HepG2 (cell line): ENCODE measurements around the gene BEST2. TPM values are rescaled to one million over a fixed set of nuclear protein-coding genes. Genes with fewer than 3 reads are reported as not detected.

Experiments used
- ATF7-NPFF ChIP-seq: sonication (generic); formaldehyde crosslinking; IDR thresholded peaks from 2 replicates; pipeline ENCODE4 v1.8.1; 2023; ENCODE audit warnings: mild to moderate bottlenecking, low read depth, missing genetic modification reagents, moderate library complexity
- ATRX ChIP-seq: sonication (generic); formaldehyde crosslinking; IDR thresholded peaks from 2 replicates; pipeline ENCODE4 v1.4.0; 2020; ENCODE audit warnings: missing genetic modification reagents, borderline replicate concordance
- CBFB ChIP-seq: sonication (generic); formaldehyde crosslinking; IDR thresholded peaks from 2 replicates; pipeline ENCODE4 v1.4.0; 2020; ENCODE audit warnings: missing genetic modification reagents
- ELF3 ChIP-seq: IDR thresholded peaks from 2 replicates; pipeline ENCODE4 v1.6.1; 2016; ENCODE audit warnings: missing genetic modification reagents, missing compliant biosample characterization
- ESRRA ChIP-seq: sonication (generic); formaldehyde crosslinking; IDR thresholded peaks from 2 replicates; pipeline ENCODE4 v1.5.1; 2020; ENCODE audit warnings: mild to moderate bottlenecking, low read depth, missing genetic modification reagents
- GATAD2A ChIP-seq: IDR thresholded peaks from 2 replicates; pipeline ENCODE4 v1.6.1; 2016
- HHEX ChIP-seq: IDR thresholded peaks from 2 replicates; pipeline ENCODE4 v1.6.1; 2016; ENCODE audit warnings: control low read depth
- ISL2 ChIP-seq: sonication (generic); formaldehyde crosslinking; IDR thresholded peaks from 2 replicates; pipeline ENCODE4 v1.5.0; 2020; ENCODE audit warnings: missing genetic modification reagents
- MAFK ChIP-seq, 2 experiments: IDR thresholded peaks in 1 of 2; conservative IDR thresholded peaks in 1 of 2; 2 replicates each; pipeline ENCODE4 v1.6.1; 2011; ENCODE audit warnings: improper control_type of control experiment in 2 of 2, low read length in 2 of 2
- MBD4 ChIP-seq: IDR thresholded peaks from 2 replicates; pipeline ENCODE4 v1.6.1; 2012; ENCODE audit warnings: low read length, inconsistent platforms, borderline replicate concordance
- NCOR1 ChIP-seq: fragments of 200-600 bp; sonication (generic); IDR thresholded peaks from 2 replicates; pipeline ENCODE4 v1.7.0; 2017; ENCODE audit warnings: antibody characterized with exemption, low read length, borderline replicate concordance
- ONECUT2 ChIP-seq: sonication (generic); formaldehyde crosslinking; IDR thresholded peaks from 2 replicates; pipeline ENCODE4 v1.4.0; 2020; ENCODE audit warnings: missing genetic modification reagents
- RAD51 ChIP-seq: fragments of 450-650 bp; IDR thresholded peaks from 2 replicates; pipeline ENCODE4 v1.6.1; 2016; ENCODE audit warnings: borderline replicate concordance
- SIX4 ChIP-seq: sonication (generic); formaldehyde crosslinking; IDR thresholded peaks from 2 replicates; pipeline ENCODE4 v1.4.0; 2020; ENCODE audit warnings: missing genetic modification reagents
- SNAI1 ChIP-seq: sonication (generic); formaldehyde crosslinking; IDR thresholded peaks from 2 replicates; pipeline ENCODE4 v1.5.0; 2020; ENCODE audit warnings: mild to moderate bottlenecking, missing genetic modification reagents, borderline replicate concordance
- TERF1 ChIP-seq: sonication (generic); formaldehyde crosslinking; IDR thresholded peaks from 2 replicates; pipeline ENCODE4 v1.8.0; 2022; ENCODE audit warnings: mild to moderate bottlenecking, missing genetic modification reagents, moderate library complexity
- ZNF12 ChIP-seq: sonication (generic); formaldehyde crosslinking; IDR thresholded peaks from 2 replicates; pipeline ENCODE4 v1.5.0; 2020; ENCODE audit warnings: missing genetic modification reagents
- ZNF232 ChIP-seq: sonication (generic); formaldehyde crosslinking; IDR thresholded peaks from 2 replicates; pipeline ENCODE4 v1.4.0; 2020; ENCODE audit warnings: missing genetic modification reagents, borderline replicate concordance
- ZNF260 ChIP-seq: sonication (generic); formaldehyde crosslinking; IDR thresholded peaks from 2 replicates; pipeline ENCODE4 v1.4.0; 2020; ENCODE audit warnings: missing genetic modification reagents, low read depth, mild to moderate bottlenecking, borderline replicate concordance
- ZNF274 ChIP-seq: sonication (generic); formaldehyde crosslinking; IDR thresholded peaks from 2 replicates; pipeline ENCODE4 v1.5.1; 2020; ENCODE audit warnings: mild to moderate bottlenecking, missing genetic modification reagents
- ZNF546 ChIP-seq: sonication (generic); formaldehyde crosslinking; conservative IDR thresholded peaks from 2 replicates; pipeline ENCODE4 v1.8.1; 2023; ENCODE audit warnings: mild to moderate bottlenecking, missing genetic modification reagents
- ZNF567 ChIP-seq: sonication (generic); formaldehyde crosslinking; IDR thresholded peaks from 2 replicates; pipeline ENCODE4 v1.8.1; 2023; ENCODE audit warnings: mild to moderate bottlenecking, missing genetic modification reagents, borderline replicate concordance
- ZNF569 ChIP-seq: sonication (generic); formaldehyde crosslinking; IDR thresholded peaks from 2 replicates; pipeline ENCODE4 v1.5.0; 2020; ENCODE audit warnings: mild to moderate bottlenecking, missing genetic modification reagents, moderate library complexity, borderline replicate concordance
- ZNF572 ChIP-seq: sonication (generic); formaldehyde crosslinking; IDR thresholded peaks from 2 replicates; pipeline ENCODE4 v1.5.1; 2020; ENCODE audit warnings: mild to moderate bottlenecking, missing genetic modification reagents
- ZNF841 ChIP-seq: sonication (generic); formaldehyde crosslinking; IDR thresholded peaks from 2 replicates; pipeline ENCODE4 v1.8.1; 2023; ENCODE audit warnings: missing genetic modification reagents, borderline replicate concordance
- polyA plus RNA-seq, 8 experiments: library from polyadenylated mRNA; depleted of rRNA in 3 of 8; stranded (reverse) in 7 of 8; unstranded in 1 of 8; fragments of >200 nt; fragmentation: Illumina TruSeq in 4 of 8; extraction: Trizol in 4 of 8; gene quantifications; 2 replicates each; pipeline versions ENCODE4 v1.2.1 to v1.2.3, GENCODE V29; 2011 to 2016; ENCODE audit warnings: low read depth in 4 of 8, missing spikeins in 1 of 8, mixed read lengths in 1 of 8; ENCODE audit not compliant: insufficient read depth in 1 of 8
- total RNA-seq, 5 experiments: library from RNA; depleted of rRNA; stranded (reverse); fragments of >200 nt; fragmentation: Illumina TruSeq; extraction: Trizol; gene quantifications; 2 replicates each; pipeline ENCODE4 v1.2.3, GENCODE V29; 2016; ENCODE audit warnings: low read depth in 1 of 5
- TF ChIP-seq, protein P1 (sequence below): sonication (generic); formaldehyde crosslinking; IDR thresholded peaks from 2 replicates; pipeline ENCODE4 v1.4.0; 2020; ENCODE audit warnings: missing genetic modification reagents
- TF ChIP-seq, protein P2 (sequence below), 2 experiments: sonication (generic) in 1 of 2; formaldehyde crosslinking in 1 of 2; IDR thresholded peaks; 2 replicates each; pipeline versions ENCODE4 v1.5.1 to v1.6.1; 2011 to 2020; ENCODE audit warnings: borderline replicate concordance in 1 of 2, low read depth in 1 of 2, low read length in 1 of 2, mild to moderate bottlenecking in 1 of 2, missing genetic modification reagents in 1 of 2, moderate library complexity in 1 of 2

The BEST2 gene
- total and polyA plus RNA-seq, 2 of the 13 experiments (the other 11 are each of a cell fraction or from before 2014, with no cell fraction given) = not detected

GRCh38 chr19:12736995-12737834 is 14.4 kb upstream of the BEST2 start, which contains the start of gene GET3 (continued):
- TF ChIP-seq, protein P1, sequence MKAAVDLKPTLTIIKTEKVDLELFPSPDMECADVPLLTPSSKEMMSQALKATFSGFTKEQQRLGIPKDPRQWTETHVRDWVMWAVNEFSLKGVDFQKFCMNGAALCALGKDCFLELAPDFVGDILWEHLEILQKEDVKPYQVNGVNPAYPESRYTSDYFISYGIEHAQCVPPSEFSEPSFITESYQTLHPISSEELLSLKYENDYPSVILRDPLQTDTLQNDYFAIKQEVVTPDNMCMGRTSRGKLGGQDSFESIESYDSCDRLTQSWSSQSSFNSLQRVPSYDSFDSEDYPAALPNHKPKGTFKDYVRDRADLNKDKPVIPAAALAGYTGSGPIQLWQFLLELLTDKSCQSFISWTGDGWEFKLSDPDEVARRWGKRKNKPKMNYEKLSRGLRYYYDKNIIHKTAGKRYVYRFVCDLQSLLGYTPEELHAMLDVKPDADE = no peak
- TF ChIP-seq RAD51 (peak; percentile 86), SNAI1 (CRISPR knock-in tag) (peak; percentile 37; the same call in 1 of the 2 replicates), ESRRA (no peak), ATF7-NPFF (CRISPR knock-in tag) (no peak; the same call in 1 of the 2 replicates), ZNF12 (no peak; the same call in 1 of the 2 replicates), TERF1 (CRISPR knock-in tag) (no peak), ZNF841 (CRISPR knock-in tag) (no peak), MAFK (conservative IDR thresholded peaks at IDR 0.05 in 1 of 2, IDR thresholded peaks at IDR 0.05 in 1 of 2; ENCODE audit: low read length in 2 of 2) (no peak), ZNF546 (CRISPR knock-in tag) (no peak), ISL2 (CRISPR knock-in tag) (no peak), HHEX (CRISPR knock-in tag) (no peak), ZNF232 (CRISPR knock-in tag) (no peak; the same call in 1 of the 2 replicates), ONECUT2 (CRISPR knock-in tag) (no peak), ATRX (no peak), ELF3 (CRISPR knock-in tag) (no peak), MBD4 (no peak), CBFB (0 out of 2 replicates have a peak, but pooled peaks have one; percentile 12), ZNF274 (CRISPR knock-in tag) (0 out of 2 replicates have a peak, but pooled peaks have one; percentile 27), ZNF572 (no peak), ZNF260 (no peak), ZNF569 (CRISPR knock-in tag) (no peak), GATAD2A (no peak), ZNF567 (no peak), NCOR1 (peak; percentile 37; the same call in 1 of the 2 replicates), SIX4 (no peak)
- TF ChIP-seq, protein P2, sequence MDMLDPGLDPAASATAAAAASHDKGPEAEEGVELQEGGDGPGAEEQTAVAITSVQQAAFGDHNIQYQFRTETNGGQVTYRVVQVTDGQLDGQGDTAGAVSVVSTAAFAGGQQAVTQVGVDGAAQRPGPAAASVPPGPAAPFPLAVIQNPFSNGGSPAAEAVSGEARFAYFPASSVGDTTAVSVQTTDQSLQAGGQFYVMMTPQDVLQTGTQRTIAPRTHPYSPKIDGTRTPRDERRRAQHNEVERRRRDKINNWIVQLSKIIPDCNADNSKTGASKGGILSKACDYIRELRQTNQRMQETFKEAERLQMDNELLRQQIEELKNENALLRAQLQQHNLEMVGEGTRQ (IDR thresholded peaks at IDR 0.05; ENCODE audit: low read depth, low read length) = peak; percentile 88
- TF ChIP-seq, protein P2 (CRISPR knock-in tag; IDR thresholded peaks at IDR 0.05; ENCODE audit: borderline replicate concordance) = peak; percentile 99; the same call in 1 of the 2 replicates
